Naive thymus-derived CD8-positive, alpha-beta T cell (primary cell): ENCODE results near the gene NUDT16L1. TPM values are rescaled to one million over a fixed set of nuclear protein-coding genes. Genes with fewer than 3 reads are reported as not detected.

ENCODE experiments used
- ATAC-seq, 2 donors: fragments of 150-1000 bp; cut with Tn5 transposase in 1 of 2; sonication (Bioruptor Pico), chemical (Tn5 transposase) in 1 of 2; 1 replicate in 1 of 2; 2 replicates in 1 of 2; pipeline ENCODE4 v1.10.0; 2021; ENCODE audit warnings: mild to moderate bottlenecking in 2 of 2, moderate library complexity in 2 of 2
- POLR2A ChIA-PET: fragments of 350-600 bp; sonication (Branson Sonifier 250); formaldehyde crosslinking; loops from one replicate; lab custom pipeline; 2021; ENCODE audit warnings: antibody characterized with exemption; lab: Charles Lee
- DNase-seq, 10 donors: peaks; one replicate each; pipeline versions ENCODE4 v3.0.0 to v3.0.0-alpha.2; 2020 to 2022
- H3K27ac Mint-ChIP-seq, 10 donors: one replicate each; pipeline ENCODE4 v1.8.0; 2020 to 2022; ENCODE audit warnings: mild to moderate bottlenecking in 10 of 10, mixed read lengths in 10 of 10, moderate library complexity in 4 of 10, inconsistent platforms in 1 of 10
- H3K27me3 Mint-ChIP-seq, 5 donors: one replicate each; pipeline ENCODE4 v1.8.0; 2021 to 2022; ENCODE audit warnings: mixed read lengths in 5 of 5
- H3K36me3 Mint-ChIP-seq, 3 donors: one replicate each; pipeline ENCODE4 v1.8.0; 2020 to 2022; ENCODE audit warnings: mixed read lengths in 3 of 3, mild to moderate bottlenecking in 2 of 3, inconsistent platforms in 1 of 3
- H3K4me1 Mint-ChIP-seq, 4 donors: one replicate each; pipeline ENCODE4 v1.8.0; 2021 to 2022; ENCODE audit warnings: mixed read lengths in 4 of 4
- H3K4me3 Mint-ChIP-seq, 10 donors: one replicate each; pipeline ENCODE4 v1.8.0; 2020 to 2022; ENCODE audit warnings: mild to moderate bottlenecking in 10 of 10, mixed read lengths in 10 of 10, moderate library complexity in 6 of 10, inconsistent platforms in 1 of 10
- H3K9me3 Mint-ChIP-seq, 9 donors: one replicate each; pipeline ENCODE4 v1.8.0; 2020 to 2022; ENCODE audit warnings: mixed read lengths in 9 of 9, mild to moderate bottlenecking in 3 of 9, inconsistent platforms in 1 of 9, moderate library complexity in 1 of 9
- polyA plus RNA-seq, 3 donors: library from polyadenylated mRNA; unstranded; fragments of 300-500 nt; fragmentation: Illumina TruSeq; gene quantifications; one replicate each; pipeline ENCODE4 v1.2.3, GENCODE V29; 2021
- total RNA-seq, 8 experiments: library from RNA in 2 of 8; stranded (reverse) in 2 of 8; gene quantifications; one replicate each; pipeline ENCODE4 v1.2.3 and lab custom pipeline; 2021 to 2026

The NUDT16L1 gene
- total and polyA plus RNA-seq, 5 experiments from 2014 or later, result 56.7 to 131 (median 90.0) TPM

DNA sequence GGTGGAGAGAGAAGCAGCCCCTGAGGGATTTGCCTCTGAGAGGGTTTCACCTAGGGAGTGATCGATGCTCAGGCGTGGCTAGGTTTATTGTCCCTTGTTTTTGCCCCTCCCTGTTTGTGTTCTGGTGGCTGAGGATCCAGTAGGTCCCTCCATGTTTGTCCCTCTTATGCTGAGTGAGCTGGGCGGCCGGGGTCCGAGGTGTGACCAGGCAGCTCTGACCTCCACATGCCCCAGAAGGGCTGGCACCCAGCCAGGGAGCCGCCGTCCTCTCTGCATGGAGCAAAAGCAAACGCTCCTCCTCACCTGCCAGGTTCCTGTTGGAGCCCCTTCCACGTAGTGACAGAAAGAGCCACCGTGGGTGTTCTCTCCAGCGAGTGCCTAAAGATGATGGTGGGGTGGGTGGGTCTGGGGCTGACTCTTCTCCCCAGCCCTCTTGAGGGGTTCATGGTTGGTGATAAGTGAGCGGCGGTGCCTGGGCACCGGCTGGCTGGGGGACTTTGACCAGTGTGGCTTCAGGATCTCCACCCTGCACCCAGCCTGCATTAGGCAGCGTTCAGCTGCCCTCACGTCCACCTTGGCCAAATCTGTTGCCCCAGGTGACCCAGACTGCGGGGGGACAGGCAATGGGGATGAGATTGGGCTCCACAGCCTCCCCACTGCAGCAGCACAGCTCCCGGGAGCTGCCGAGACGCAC, 14.1 kb upstream of the NUDT16L1 start:
- H3K27me3 Mint-ChIP-seq, result no peaks in the 10 kb centered on the region
- H3K9me3 Mint-ChIP-seq, result no peaks in the 10 kb centered on the region
- H3K27ac Mint-ChIP-seq, result peak overlapping the region in 9 of 10 donors; percentile 71 to 99 (median 87)
- DNase-seq (no peak), ATAC-seq (no peak)
- peaks cover 0 to 20% (median 0%) of the 10 kb centered on the region in 3 donors for H3K36me3 Mint-ChIP-seq
- POLR2A ChIA-PET, result interaction anchor here (1.4 to 6.1 kb wide), 2 partner anchors 13 to 14 kb away, joined by 4 to 63 read pairs; partner anchors contain the start of gene NUDT16L1
- H3K4me3 Mint-ChIP-seq, result no peak overlapping the region
- peaks cover 19 to 63% (median 48%) of the 10 kb centered on the region in 4 donors for H3K4me1 Mint-ChIP-seq

DNA sequence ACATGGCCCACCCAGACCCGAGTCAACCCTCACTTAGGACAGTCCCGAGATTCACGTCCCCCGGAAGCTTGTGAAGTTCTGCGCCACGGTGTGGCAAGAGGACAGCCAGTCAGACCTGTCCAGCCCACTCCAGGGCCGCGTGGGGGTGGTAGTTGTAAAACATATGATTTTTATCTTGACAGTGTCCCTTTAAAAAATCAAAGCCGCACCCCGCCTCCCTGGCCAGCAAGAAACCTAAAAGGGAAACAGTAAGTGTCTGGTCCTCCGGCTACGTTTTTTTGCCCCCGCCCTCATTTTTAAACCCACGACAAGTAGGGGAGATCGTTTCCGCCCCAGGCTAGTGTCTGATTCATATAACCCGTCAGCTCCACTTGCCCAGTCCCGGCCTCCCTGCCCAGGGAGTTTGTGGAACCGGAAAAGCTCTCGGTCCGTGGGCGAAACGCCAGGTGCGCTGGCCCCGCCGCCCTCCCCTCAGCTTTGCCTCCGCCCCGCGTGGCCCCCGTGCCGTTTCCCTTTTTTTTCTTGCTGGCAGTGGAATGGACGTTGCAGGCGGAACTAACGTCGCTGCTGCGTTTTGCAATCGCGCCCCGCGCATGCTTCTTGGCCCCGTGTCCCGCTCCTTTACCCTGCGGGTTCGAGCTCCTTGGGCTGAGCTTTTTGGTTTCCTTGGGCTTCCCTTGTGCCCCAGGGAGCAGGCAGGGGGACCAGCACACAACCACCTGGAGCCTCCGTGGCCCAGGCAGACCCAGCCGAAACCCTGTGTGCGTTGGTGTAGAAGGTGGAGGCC, 13.3 kb upstream of the NUDT16L1 start:
- H3K4me3 Mint-ChIP-seq, result peak overlapping the region in 6 of 10 donors; percentile 10 to 39 (median 25)
- no peaks in the 10 kb centered on the region for H3K9me3 Mint-ChIP-seq
- no peaks in the 10 kb centered on the region for H3K27me3 Mint-ChIP-seq
- H3K27ac Mint-ChIP-seq, result peak overlapping the region in 8 of 10 donors; percentile 25 to 98 (median 80)
- ATAC-seq, result no peak
- no peak for DNase-seq
- peaks cover 19 to 62% (median 48%) of the 10 kb centered on the region in 4 donors for H3K4me1 Mint-ChIP-seq
- POLR2A ChIA-PET, result interaction anchor here (1.0 to 6.1 kb wide), 4 partner anchors 9 to 20 kb away, joined by 4 to 63 read pairs (median 4); partner anchors contain the start of gene NUDT16L1
- H3K36me3 Mint-ChIP-seq, result peaks cover 0 to 23% (median 0%) of the 10 kb centered on the region in 3 donors

DNA sequence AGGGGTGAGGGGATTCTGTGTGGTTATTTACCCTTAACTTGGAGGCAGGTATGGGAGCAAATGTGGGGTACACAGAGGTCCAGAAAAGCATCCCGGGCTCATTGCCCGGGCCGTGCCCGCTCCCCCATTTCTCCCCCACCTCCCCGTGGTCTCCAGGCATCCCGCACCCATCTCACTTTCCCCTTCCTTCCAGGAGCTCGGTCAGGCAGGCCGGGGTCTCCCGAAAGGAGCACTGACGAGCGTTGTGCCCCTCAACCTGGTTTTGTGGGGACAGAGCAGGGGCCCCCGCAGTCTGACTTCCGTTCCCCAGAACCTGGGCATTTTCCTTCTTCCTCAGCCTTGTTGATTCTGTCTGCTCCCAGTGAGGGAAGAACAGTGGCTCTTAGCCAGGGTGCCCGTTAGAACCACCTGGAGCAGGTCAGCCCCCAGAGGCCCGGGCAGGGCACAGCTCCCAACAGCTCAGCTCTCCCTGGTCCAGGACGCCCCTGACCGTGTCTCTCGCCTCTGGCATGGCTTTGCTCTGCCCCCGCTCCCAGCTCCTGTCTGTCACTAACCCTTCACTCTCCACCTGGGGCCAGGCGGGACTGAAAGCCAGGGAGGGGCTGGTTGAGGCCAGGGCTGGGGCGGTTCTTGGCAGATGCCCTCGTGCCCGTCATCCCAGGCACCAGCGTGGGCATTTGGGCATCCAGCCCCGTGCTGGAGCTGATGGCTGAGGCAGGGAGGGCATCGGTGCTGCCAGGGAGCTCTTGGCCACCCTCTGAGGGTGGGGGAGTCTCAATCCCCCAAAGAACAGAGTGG, 12.5 kb upstream of the NUDT16L1 start:
- ATAC-seq (no peak), DNase-seq (no peak)
- Mint-ChIP-seq H3K9me3 (no peaks in the 10 kb centered on the region), H3K4me1 (peaks cover 19 to 56% (median 41%) of the 10 kb centered on the region in 4 donors), H3K4me3 (peak overlapping the region in 4 of 10 donors; percentile 10 to 43 (median 35)), H3K27ac (peak overlapping the region in 9 of 10 donors; percentile 25 to 95 (median 73)), H3K36me3 (peaks cover 0 to 26% (median 0%) of the 10 kb centered on the region in 3 donors), H3K27me3 (no peaks in the 10 kb centered on the region)
- POLR2A ChIA-PET, result interaction anchor here (0.7 to 6.1 kb wide), 10 partner anchors 9 to 87 kb away, joined by 3 to 63 read pairs (median 4); partner anchors contain the start of gene NUDT16L1

DNA sequence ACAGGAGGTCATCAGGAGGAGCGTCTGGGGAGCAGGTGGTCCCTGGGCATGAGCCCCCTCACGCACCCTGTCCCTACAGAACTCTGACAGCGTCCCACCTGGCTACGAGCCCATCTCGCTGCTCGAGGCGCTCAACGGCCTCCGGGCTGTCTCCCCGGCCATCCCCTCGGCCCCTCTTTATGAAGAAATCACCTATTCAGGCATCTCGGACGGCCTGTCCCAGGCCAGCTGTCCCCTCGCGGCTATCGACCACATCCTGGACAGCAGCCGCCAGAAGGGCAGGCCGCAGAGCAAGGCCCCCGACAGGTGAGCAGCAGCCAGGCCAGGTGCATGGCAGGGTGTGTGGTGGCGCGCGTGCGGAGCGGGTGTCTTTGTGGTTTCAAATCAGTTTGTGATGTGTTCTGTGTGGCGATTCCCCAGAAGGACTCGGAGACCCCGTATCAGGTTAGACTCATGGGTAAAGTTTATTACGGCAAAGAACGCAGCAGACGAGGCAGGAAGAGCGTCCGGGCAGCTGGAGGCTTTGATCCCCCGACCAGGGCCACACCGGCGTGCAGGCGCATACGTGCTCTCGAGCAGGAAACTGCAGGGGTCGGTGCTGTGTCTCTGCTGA, 11.8 kb upstream of the NUDT16L1 start:
- H3K9me3 Mint-ChIP-seq, result no peaks in the 10 kb centered on the region
- H3K4me3 Mint-ChIP-seq, result peak overlapping the region in 9 of 10 donors; percentile 36 to 76 (median 48)
- POLR2A ChIA-PET, result interaction anchor here (0.7 to 6.1 kb wide), 9 partner anchors 10 to 86 kb away, joined by 3 to 63 read pairs (median 4); partner anchors contain the start of gene NUDT16L1
- peak overlapping the region; percentile 51 to 95 (median 88) for H3K27ac Mint-ChIP-seq
- H3K27me3 Mint-ChIP-seq, result no peaks in the 10 kb centered on the region
- peaks cover 14 to 49% (median 34%) of the 10 kb centered on the region in 4 donors for H3K4me1 Mint-ChIP-seq
- peak in 6 of 10 donors; percentile 30 to 72 (median 43) for DNase-seq
- H3K36me3 Mint-ChIP-seq, result peaks cover 0 to 32% (median 0%) of the 10 kb centered on the region in 3 donors
- ATAC-seq, result peak; percentile 66 to 76

DNA sequence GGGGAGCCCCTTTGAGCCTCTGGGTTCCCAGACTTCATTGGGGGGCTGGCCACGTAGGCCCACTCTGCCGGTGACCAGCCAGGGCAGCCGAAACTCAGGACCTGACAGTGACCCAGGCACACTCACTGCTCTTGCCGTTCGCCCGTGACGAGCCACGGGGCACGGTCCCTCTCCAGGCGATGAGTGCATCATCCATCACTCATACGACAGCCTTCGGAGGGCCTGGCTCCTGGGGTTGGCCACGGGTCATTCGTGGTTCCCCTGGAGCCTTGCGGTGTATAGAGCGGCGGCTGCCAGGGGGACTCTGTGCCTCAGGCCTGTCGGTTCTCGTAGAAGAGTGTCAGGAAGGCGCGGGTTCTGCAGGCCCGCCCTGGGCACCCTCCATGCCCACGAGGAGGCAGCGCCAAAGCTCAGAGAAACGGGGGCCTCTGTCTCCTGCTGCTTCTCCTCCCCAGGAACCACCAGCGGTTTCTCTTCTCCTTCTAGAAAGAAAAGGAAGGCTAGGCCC, 11.2 kb upstream of the NUDT16L1 start:
- peak overlapping the region in 8 of 10 donors; percentile 26 to 65 (median 41) for H3K4me3 Mint-ChIP-seq
- H3K9me3 Mint-ChIP-seq, result no peaks in the 10 kb centered on the region
- DNase-seq, result no peak
- H3K27ac Mint-ChIP-seq, result peak overlapping the region in 9 of 10 donors; percentile 51 to 95 (median 89)
- POLR2A ChIA-PET, result interaction anchor here (0.6 to 6.1 kb wide), 6 partner anchors 10 to 1486 kb away, joined by 4 to 63 read pairs (median 6); partner anchors contain the start of gene NUDT16L1
- no peaks in the 10 kb centered on the region for H3K27me3 Mint-ChIP-seq
- peaks cover 0 to 37% (median 0%) of the 10 kb centered on the region in 3 donors for H3K36me3 Mint-ChIP-seq
- peak; percentile 13 to 22 for ATAC-seq
- H3K4me1 Mint-ChIP-seq, result peaks cover 11 to 43% (median 28%) of the 10 kb centered on the region in 4 donors

DNA sequence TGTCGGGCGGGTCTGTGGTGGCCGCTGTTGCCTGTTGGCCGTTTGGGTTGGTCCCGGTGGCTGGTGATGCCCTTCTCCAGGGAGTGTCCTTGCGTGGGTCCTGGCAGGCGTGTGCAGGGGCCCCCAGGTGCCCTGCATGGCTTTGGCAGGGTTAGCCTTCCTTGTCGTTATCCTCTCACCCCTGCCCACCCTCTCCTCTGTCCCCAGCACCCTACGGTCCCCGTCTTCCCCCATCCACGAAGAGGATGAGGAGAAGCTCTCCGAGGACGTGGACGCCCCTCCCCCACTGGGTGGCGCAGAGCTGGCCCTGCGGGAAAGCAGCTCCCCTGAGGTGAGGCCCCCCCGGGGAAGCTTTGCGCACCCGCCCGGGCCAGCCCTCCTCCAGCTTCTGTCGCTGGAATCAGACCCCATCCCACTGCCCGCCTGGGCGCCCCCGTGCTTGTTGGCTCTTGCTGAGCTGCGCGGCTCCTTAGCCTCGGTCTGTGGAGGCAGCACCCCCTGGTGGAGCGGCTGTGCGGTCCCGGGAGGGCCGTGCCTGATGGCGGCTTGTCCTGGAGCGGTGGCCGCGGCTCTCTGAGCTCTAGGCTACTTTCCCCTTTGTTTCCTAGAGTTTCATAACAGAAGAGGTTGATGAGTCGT, 10.6 kb upstream of the NUDT16L1 start:
- DNase-seq (peak in 7 of 10 donors; percentile 40 to 73 (median 46)), ATAC-seq (peak; percentile 38 to 40)
- POLR2A ChIA-PET, result interaction anchor here (0.6 to 6.1 kb wide), 4 partner anchors 10 to 1486 kb away, joined by 4 to 63 read pairs (median 6); partner anchors contain the start of gene NUDT16L1
- Mint-ChIP-seq H3K4me1 (peaks cover 11 to 41% (median 26%) of the 10 kb centered on the region in 4 donors), H3K27ac (peak overlapping the region in 4 of 10 donors; percentile 20 to 95 (median 56)), H3K36me3 (peaks cover 0 to 42% (median 0%) of the 10 kb centered on the region in 3 donors), H3K4me3 (peak overlapping the region in 2 of 10 donors; percentile 31 to 61), H3K27me3 (no peaks in the 10 kb centered on the region), H3K9me3 (no peaks in the 10 kb centered on the region)

DNA sequence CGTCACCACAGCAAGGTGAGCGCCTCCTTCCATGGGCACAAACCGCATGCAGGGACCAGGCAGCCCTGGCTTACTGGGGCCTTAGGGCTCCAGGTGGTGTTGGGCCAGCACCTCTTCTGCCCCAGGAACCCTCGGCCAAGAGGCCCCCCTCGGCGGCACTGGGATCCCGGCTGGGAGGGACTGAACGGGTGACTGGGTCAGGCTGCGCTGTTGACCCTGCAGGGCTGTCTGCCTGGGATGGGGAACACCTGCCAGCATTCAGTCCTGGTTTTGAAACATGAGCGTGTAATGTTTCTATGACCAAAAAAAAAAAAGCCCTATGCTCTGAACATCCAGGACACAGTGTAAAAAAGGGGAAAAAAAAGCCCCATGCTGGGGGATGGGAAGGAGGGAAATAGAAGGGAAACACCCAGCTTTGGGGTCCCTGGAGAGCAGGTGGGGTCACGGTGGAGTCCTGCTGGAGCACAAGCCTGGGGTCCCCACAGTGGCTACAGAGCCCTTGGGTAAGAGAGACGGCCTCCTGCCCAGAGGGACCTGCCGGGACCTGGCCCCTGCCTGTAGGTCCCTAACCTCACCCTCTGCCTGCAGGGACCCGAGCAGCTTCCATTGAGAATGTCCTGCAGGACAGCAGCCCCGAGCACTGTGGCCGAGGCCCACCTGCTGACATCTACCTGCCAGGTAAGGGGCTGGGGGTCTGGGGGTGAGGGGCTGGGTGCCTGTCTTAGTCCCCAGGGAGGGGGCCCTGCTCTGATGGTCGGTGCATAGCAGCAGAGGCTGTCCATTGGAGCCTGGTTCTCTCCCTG, 9.9 kb upstream of the NUDT16L1 start:
- Mint-ChIP-seq H3K4me3 (peak overlapping the region in 1 of 10 donors; percentile 7), H3K27me3 (no peaks in the 10 kb centered on the region), H3K4me1 (peaks cover 6 to 34% (median 20%) of the 10 kb centered on the region in 4 donors), H3K36me3 (peaks cover 0 to 41% (median 0%) of the 10 kb centered on the region in 3 donors), H3K27ac (peak overlapping the region in 4 of 10 donors; percentile 9 to 56 (median 38)), H3K9me3 (no peaks in the 10 kb centered on the region)
- DNase-seq (no peak), ATAC-seq (no peak)
- POLR2A ChIA-PET, result interaction anchor here (1.3 to 6.1 kb wide), 4 partner anchors 9 to 67 kb away, joined by 4 to 63 read pairs (median 6); partner anchors contain the start of gene NUDT16L1

DNA sequence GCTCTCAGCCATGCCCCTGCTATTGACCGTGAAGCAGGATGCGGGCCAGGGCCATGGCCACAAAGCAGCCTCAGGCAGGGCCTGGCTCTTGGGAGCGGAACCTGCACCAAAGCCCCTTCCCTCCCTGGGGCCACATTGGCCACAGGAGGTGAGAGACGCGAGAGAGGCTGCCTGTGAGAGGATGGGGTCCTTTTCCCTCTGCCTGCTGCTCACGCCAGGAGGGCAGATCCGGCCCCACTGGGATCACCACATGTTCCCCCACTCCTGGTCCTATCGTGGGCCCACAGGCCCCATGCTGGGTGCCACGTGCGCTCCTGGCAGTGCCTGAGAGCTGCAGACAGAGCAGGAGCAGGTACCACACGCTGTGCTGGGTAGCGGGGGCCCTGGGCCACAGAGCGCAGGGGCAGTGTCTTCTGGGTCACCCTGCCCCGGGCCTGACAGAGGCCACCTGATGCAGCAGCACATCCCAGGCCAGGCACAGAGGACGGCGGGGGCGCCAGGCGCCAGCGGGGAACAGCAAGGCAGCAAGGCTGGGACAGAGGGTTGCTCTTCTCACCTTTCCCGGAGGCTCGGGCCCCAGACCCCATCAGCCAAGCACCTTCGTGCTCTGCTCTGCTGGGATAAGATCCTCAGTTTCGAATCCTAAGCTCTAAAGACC, 9.2 kb upstream of the NUDT16L1 start:
- Mint-ChIP-seq H3K36me3 (peaks cover 0 to 39% (median 0%) of the 10 kb centered on the region in 3 donors), H3K9me3 (no peaks in the 10 kb centered on the region), H3K27ac (peak overlapping the region in 1 of 10 donors; percentile 71), H3K27me3 (no peaks in the 10 kb centered on the region), H3K4me1 (peaks cover 6 to 28% (median 13%) of the 10 kb centered on the region in 4 donors), H3K4me3 (no peak overlapping the region)
- no peak for DNase-seq
- no peak for ATAC-seq
- POLR2A ChIA-PET, result interaction anchor here (1.3 to 6.1 kb wide), 2 partner anchors 8 to 15 kb away, joined by 4 to 63 read pairs; partner anchors contain the start of gene NUDT16L1

DNA sequence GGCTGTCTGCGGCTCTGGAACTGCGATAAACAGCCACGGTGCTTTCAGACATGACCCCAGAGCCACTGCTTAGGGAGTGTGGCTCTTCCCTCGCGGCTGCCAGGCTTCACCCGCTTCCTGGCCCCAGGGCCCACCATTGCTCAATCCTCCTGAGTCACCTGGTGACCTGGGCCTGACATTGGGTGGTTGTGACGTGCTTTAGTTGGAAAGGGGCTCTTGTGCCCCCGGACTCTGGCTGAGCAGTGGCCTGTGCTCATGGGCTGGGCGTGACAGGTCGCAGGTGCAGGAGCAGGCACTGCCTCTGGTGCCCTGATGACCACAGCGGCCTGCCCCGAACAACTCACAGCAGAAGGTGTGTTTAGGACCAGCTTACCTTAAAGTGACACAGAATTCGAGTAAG, 8.6 kb upstream of the NUDT16L1 start:
- Mint-ChIP-seq H3K4me1 (peaks cover 6 to 25% (median 12%) of the 10 kb centered on the region in 4 donors), H3K9me3 (no peaks in the 10 kb centered on the region), H3K4me3 (peak overlapping the region in 1 of 10 donors; percentile 22), H3K36me3 (peaks cover 0 to 41% (median 0%) of the 10 kb centered on the region in 3 donors), H3K27ac (peak overlapping the region in 7 of 10 donors; percentile 16 to 72 (median 58)), H3K27me3 (no peaks in the 10 kb centered on the region)
- POLR2A ChIA-PET, result interaction anchor here (1.3 to 6.1 kb wide), 2 partner anchors 8 to 15 kb away, joined by 4 to 63 read pairs; partner anchors contain the start of gene NUDT16L1
- no peak for ATAC-seq
- no peak for DNase-seq
